WTC11 (cell line): ENCODE results near the gene CHRNA4. TPM values are rescaled to one million over a fixed set of nuclear protein-coding genes. Genes with fewer than 3 reads are reported as not detected.

Experiments used
- ATAC-seq: fragments of 200-7000 bp; cut with Tn5 transposase; 2 replicates; pipeline ENCODE4 v1.10.0; 2021; ENCODE audit warnings: mild to moderate bottlenecking, moderate library complexity
- CTCF ChIA-PET: fragments of 300-600 bp; sonication (Branson Sonifier 250); formaldehyde crosslinking; loops from one replicate; lab custom pipeline; 2021; ENCODE audit warnings: antibody characterized with exemption; lab: Charles Lee
- POLR2A ChIA-PET: fragments of 350-600 bp; sonication (Branson Sonifier 250); formaldehyde crosslinking; loops from one replicate; lab custom pipeline; 2021; ENCODE audit warnings: antibody characterized with exemption; lab: Charles Lee
- DNase-seq: peaks from one replicate; pipeline ENCODE4 v3.0.0; 2021; ENCODE audit warnings: low spot score
- H3K27ac Mint-ChIP-seq: 2 replicates; pipeline ENCODE4 v1.8.0; 2021; ENCODE audit warnings: mixed read lengths
- H3K27me3 Mint-ChIP-seq: 2 replicates; pipeline ENCODE4 v1.8.0; 2021; ENCODE audit warnings: low read depth, mild to moderate bottlenecking, moderate library complexity, mixed read lengths
- H3K36me3 Mint-ChIP-seq: 2 replicates; pipeline ENCODE4 v1.8.0; 2021; ENCODE audit warnings: mixed read lengths
- H3K4me1 Mint-ChIP-seq: 2 replicates; pipeline ENCODE4 v1.8.0; 2022; ENCODE audit warnings: mixed read lengths
- H3K4me3 Mint-ChIP-seq: 2 replicates; pipeline ENCODE4 v1.8.0; 2021; ENCODE audit warnings: mild to moderate bottlenecking, moderate library complexity, mixed read lengths
- H3K9me3 Mint-ChIP-seq: 2 replicates; pipeline ENCODE4 v1.8.0; 2021; ENCODE audit warnings: mixed read lengths
- ATF1 ChIP-seq: sonication (generic); formaldehyde crosslinking; IDR thresholded peaks from 2 replicates; pipeline ENCODE4 v1.8.1; 2023; ENCODE audit warnings: mild to moderate bottlenecking, moderate library complexity, missing genetic modification reagents
- CREM ChIP-seq: sonication (generic); formaldehyde crosslinking; IDR thresholded peaks from 2 replicates; pipeline ENCODE4 v1.8.1; 2022; ENCODE audit warnings: mild to moderate bottlenecking, missing genetic modification reagents, moderate library complexity
- CTCF ChIP-seq: fragments of 200-600 bp; IDR thresholded peaks from 2 replicates; pipeline ENCODE4 v1.8.0; 2022; ENCODE audit warnings: antibody characterized with exemption
- ERG ChIP-seq: fragments of 250-450 bp; sonication (Bioruptor Pico); IDR thresholded peaks from 2 replicates; pipeline ENCODE4 v1.8.0; 2021; ENCODE audit warnings: mild to moderate bottlenecking
- FOXK1 ChIP-seq: sonication (generic); formaldehyde crosslinking; IDR thresholded peaks from 2 replicates; pipeline ENCODE4 v1.8.0; 2022; ENCODE audit warnings: mild to moderate bottlenecking, moderate library complexity, missing genetic modification reagents
- FOXP1 ChIP-seq: sonication (generic); formaldehyde crosslinking; IDR thresholded peaks from 2 replicates; pipeline ENCODE4 v1.8.0; 2022; ENCODE audit warnings: missing genetic modification reagents, mild to moderate bottlenecking, moderate library complexity, borderline replicate concordance
- GRHL2 ChIP-seq: fragments of 250-450 bp; sonication (Bioruptor Pico); IDR thresholded peaks from 2 replicates; pipeline ENCODE4 v1.8.0; 2022; ENCODE audit warnings: mild to moderate bottlenecking, moderate library complexity; ENCODE audit not compliant: insufficient replicate concordance, severe bottlenecking
- HMGA2 ChIP-seq: fragments of 250-450 bp; sonication (Bioruptor Pico); IDR thresholded peaks from 2 replicates; pipeline ENCODE4 v1.4.0; 2021; ENCODE audit warnings: mild to moderate bottlenecking, moderate library complexity
- IRF2 ChIP-seq: sonication (generic); formaldehyde crosslinking; IDR thresholded peaks from 2 replicates; pipeline ENCODE4 v1.8.0; 2022; ENCODE audit warnings: low read depth, missing genetic modification reagents, borderline replicate concordance
- JAZF1 ChIP-seq: fragments of 250-450 bp; sonication (Bioruptor Pico); IDR thresholded peaks from 2 replicates; pipeline ENCODE4 v1.9.0; 2021; ENCODE audit warnings: moderate library complexity, mild to moderate bottlenecking, inconsistent platforms
- JUN ChIP-seq: sonication (generic); formaldehyde crosslinking; IDR thresholded peaks from 2 replicates; pipeline ENCODE4 v1.8.0; 2023; ENCODE audit warnings: mild to moderate bottlenecking, missing genetic modification reagents
- NR2C2 ChIP-seq: sonication (generic); formaldehyde crosslinking; IDR thresholded peaks from 2 replicates; pipeline ENCODE4 v1.8.0; 2022; ENCODE audit warnings: mild to moderate bottlenecking, missing genetic modification reagents
- NR3C1 ChIP-seq: sonication (generic); formaldehyde crosslinking; conservative IDR thresholded peaks from 2 replicates; pipeline ENCODE4 v1.8.1; 2023; ENCODE audit warnings: low read depth, mild to moderate bottlenecking, missing genetic modification reagents
- RELA ChIP-seq: sonication (generic); formaldehyde crosslinking; IDR thresholded peaks from 2 replicates; pipeline ENCODE4 v1.8.1; 2022; ENCODE audit warnings: missing genetic modification reagents, mild to moderate bottlenecking, borderline replicate concordance
- RORB ChIP-seq: fragments of 250-450 bp; sonication (Bioruptor Pico); IDR thresholded peaks from 2 replicates; pipeline ENCODE4 v1.9.0; 2021; ENCODE audit warnings: mild to moderate bottlenecking
- SMAD4 ChIP-seq: sonication (generic); formaldehyde crosslinking; IDR thresholded peaks from 2 replicates; pipeline ENCODE4 v1.8.0; 2022; ENCODE audit warnings: mild to moderate bottlenecking, missing genetic modification reagents
- SOX15 ChIP-seq: fragments of 250-450 bp; sonication (Bioruptor Pico); IDR thresholded peaks from 2 replicates; pipeline ENCODE4 v1.9.0; 2021; ENCODE audit warnings: mild to moderate bottlenecking
- USF1 ChIP-seq: sonication (generic); formaldehyde crosslinking; IDR thresholded peaks from 2 replicates; pipeline ENCODE4 v1.8.0; 2022; ENCODE audit warnings: mild to moderate bottlenecking, missing genetic modification reagents
- ZNF219 ChIP-seq: sonication (generic); formaldehyde crosslinking; IDR thresholded peaks from 2 replicates; pipeline ENCODE4 v1.8.0; 2023; ENCODE audit warnings: missing genetic modification reagents, mild to moderate bottlenecking, borderline replicate concordance
- ZNF423 ChIP-seq: fragments of 250-450 bp; sonication (Bioruptor Pico); IDR thresholded peaks from 2 replicates; pipeline ENCODE4 v2.1.2; 2022; ENCODE audit warnings: mild to moderate bottlenecking, moderate library complexity
- ZNF512 ChIP-seq: sonication (generic); formaldehyde crosslinking; IDR thresholded peaks from 2 replicates; pipeline ENCODE4 v1.8.1; 2022; ENCODE audit warnings: missing genetic modification reagents, borderline replicate concordance
- total RNA-seq: library from RNA; stranded (reverse); gene quantifications from 3 replicates; pipeline ENCODE4 v1.2.3, GENCODE V29; 2021

CHRNA4 gene
- total RNA-seq, 1 experiment from 2014 or later: 2.5 TPM

GRCh38 chr20:63350196-63350595 lies 11.0 kb downstream of the CHRNA4 start:
- CTCF ChIA-PET: interaction anchor here (3.9 kb wide), 1 partner anchor 40 kb away, joined by 18 read pairs; no protein-coding TSS in a partner anchor

GRCh38 chr20:63349516-63349895 lies 11.6 kb downstream of the CHRNA4 start:
- Mint-ChIP-seq H3K9me3 (peaks cover 11% of the 10 kb centered on the region), H3K27ac (no peak overlapping the region), H3K27me3 (no peaks in the 10 kb centered on the region), H3K4me3 (no peak overlapping the region), H3K36me3 (peaks cover 2% of the 10 kb centered on the region; the same call in 1 of the 2 replicates), H3K4me1 (peaks cover 6% of the 10 kb centered on the region)
- DNase-seq: no peak
- POLR2A ChIA-PET: no interaction called here
- ATAC-seq: no peak
- TF ChIP-seq RELA (CRISPR knock-in tag) (no peak), FOXP1 (CRISPR knock-in tag) (no peak), ERG (CRISPR knock-in tag) (no peak), ZNF219 (CRISPR knock-in tag) (no peak), NR2C2 (CRISPR knock-in tag) (no peak), CTCF (no peak), ZNF423 (no peak), JAZF1 (CRISPR knock-in tag) (no peak), ATF1 (CRISPR knock-in tag) (no peak), NR3C1 (no peak), SMAD4 (CRISPR knock-in tag) (no peak), GRHL2 (CRISPR knock-in tag) (no peak), SOX15 (CRISPR knock-in tag) (no peak), RORB (CRISPR knock-in tag) (no peak), JUN (CRISPR knock-in tag) (no peak)
- CTCF ChIA-PET: no interaction called here

More at GRCh38 chr20:63350196-63350595, 11.0 kb downstream of the CHRNA4 start:
- H3K4me3 Mint-ChIP-seq: no peak overlapping the region
- H3K27me3 Mint-ChIP-seq: no peaks in the 10 kb centered on the region
- DNase-seq (no peak), ATAC-seq (no peak)
- H3K9me3 Mint-ChIP-seq: peaks cover 11% of the 10 kb centered on the region
- POLR2A ChIA-PET: no interaction called here
- H3K27ac Mint-ChIP-seq: no peak overlapping the region
- H3K4me1 Mint-ChIP-seq: peaks cover 6% of the 10 kb centered on the region
- TF ChIP-seq ZNF512 (CRISPR knock-in tag) (no peak), FOXK1 (CRISPR knock-in tag) (no peak)
- peaks cover 2% of the 10 kb centered on the region; the same call in 1 of the 2 replicates for H3K36me3 Mint-ChIP-seq

GRCh38 chr20:63348828-63349515 lies 12.2 kb downstream of the CHRNA4 start:
- no peak for DNase-seq
- no peak for TF ChIP-seq CREM (CRISPR knock-in tag)
- no peak for TF ChIP-seq NR3C1
- no peak for TF ChIP-seq GRHL2 (CRISPR knock-in tag)
- no peak for TF ChIP-seq IRF2 (CRISPR knock-in tag)
- TF ChIP-seq FOXK1 (CRISPR knock-in tag): no peak
- TF ChIP-seq HMGA2 (CRISPR knock-in tag): no peak
- TF ChIP-seq USF1: no peak
- TF ChIP-seq, all 79 proteins: peak for 0
- H3K9me3 Mint-ChIP-seq: peaks cover 11% of the 10 kb centered on the region
- H3K27ac Mint-ChIP-seq: no peak overlapping the region
- no peak overlapping the region for H3K4me3 Mint-ChIP-seq
- no peak for ATAC-seq
- peaks cover 6% of the 10 kb centered on the region for H3K4me1 Mint-ChIP-seq
- H3K36me3 Mint-ChIP-seq: peaks cover 2% of the 10 kb centered on the region; the same call in 1 of the 2 replicates
- no peaks in the 10 kb centered on the region for H3K27me3 Mint-ChIP-seq
- ChIA-PET POLR2A (no interaction called here), CTCF (interaction anchor here (1.1 kb wide), 1 partner anchor 39 kb away, joined by 3 read pairs; no protein-coding TSS in a partner anchor)
